Measurements from ENCODE around the gene SLC25A20.

DNA sequence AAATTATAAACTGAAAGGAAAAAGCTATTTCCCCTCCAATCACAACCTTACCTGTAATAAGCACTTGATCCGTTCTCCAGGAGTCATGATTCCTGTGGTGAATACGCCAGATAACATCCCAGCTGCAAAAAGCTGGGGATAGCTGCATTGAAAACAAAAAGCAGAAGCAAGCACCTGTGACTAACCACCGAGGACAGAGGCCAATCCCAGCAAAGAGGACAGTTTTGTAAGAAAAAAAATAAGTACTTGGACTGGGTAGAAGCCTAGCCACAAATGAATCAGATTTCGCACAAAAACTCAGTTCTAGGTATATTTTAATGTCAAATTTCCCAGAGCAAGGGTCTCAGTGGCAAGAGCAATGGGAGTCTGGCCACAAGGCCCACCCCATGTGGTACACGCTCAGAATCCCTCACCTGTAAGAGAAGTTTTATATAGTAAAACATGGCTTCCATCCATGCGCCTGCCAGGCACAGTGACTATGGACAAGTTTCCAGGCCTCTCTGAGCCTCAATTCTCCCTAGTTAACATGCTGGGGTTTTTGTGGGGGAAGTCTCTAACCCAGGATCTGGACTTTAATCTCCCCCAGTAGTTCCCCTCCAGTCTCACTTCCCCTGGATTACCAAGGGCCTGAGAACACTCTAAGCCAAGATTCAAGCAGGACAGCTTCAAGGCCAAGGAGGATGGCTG is 19.2 kb downstream of the SLC25A20 start:
- TF ChIP-seq, protein P1, sequence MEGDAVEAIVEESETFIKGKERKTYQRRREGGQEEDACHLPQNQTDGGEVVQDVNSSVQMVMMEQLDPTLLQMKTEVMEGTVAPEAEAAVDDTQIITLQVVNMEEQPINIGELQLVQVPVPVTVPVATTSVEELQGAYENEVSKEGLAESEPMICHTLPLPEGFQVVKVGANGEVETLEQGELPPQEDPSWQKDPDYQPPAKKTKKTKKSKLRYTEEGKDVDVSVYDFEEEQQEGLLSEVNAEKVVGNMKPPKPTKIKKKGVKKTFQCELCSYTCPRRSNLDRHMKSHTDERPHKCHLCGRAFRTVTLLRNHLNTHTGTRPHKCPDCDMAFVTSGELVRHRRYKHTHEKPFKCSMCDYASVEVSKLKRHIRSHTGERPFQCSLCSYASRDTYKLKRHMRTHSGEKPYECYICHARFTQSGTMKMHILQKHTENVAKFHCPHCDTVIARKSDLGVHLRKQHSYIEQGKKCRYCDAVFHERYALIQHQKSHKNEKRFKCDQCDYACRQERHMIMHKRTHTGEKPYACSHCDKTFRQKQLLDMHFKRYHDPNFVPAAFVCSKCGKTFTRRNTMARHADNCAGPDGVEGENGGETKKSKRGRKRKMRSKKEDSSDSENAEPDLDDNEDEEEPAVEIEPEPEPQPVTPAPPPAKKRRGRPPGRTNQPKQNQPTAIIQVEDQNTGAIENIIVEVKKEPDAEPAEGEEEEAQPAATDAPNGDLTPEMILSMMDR (IDR thresholded peaks at IDR 0.05): no peak
- no peak for TF ChIP-seq POLR2A (IDR thresholded peaks at IDR 0.05)

All from Peyer's patch (tissue), 4 donors.